Endothelial cell of umbilical vein (primary cell): ENCODE results near the gene GAL3ST2. TPM values are rescaled to one million over a fixed set of nuclear protein-coding genes. Genes with fewer than 3 reads are reported as not detected.

Experiments
- BruUV-seq: library from RNA; stranded (reverse); fragments of 400-500 nt; replicated peaks from 2 replicates; lab custom pipeline; 2021; lab: Mats Ljungman, UMichigan
- CTCF ChIA-PET: fragments of 300-600, 350-600 bp; sonication (Branson Sonifier 250); formaldehyde crosslinking; loops from one replicate; lab custom pipeline; 2021; ENCODE audit warnings: antibody characterized with exemption, inconsistent platforms; lab: Charles Lee
- POLR2A ChIA-PET: fragments of 300-600, 350-600 bp; sonication (Branson Sonifier 250); formaldehyde crosslinking; loops from one replicate; lab custom pipeline; 2021; ENCODE audit warnings: antibody characterized with exemption, inconsistent platforms; lab: Charles Lee
- DNase-seq: peaks from one replicate; pipeline ENCODE4 v3.0.0-alpha.2; 2011; ENCODE audit warnings: low read depth, low spot score
- FAIRE-seq: peaks from 2 replicates; lab custom pipeline; 2011; peaks lifted over from hg19 to GRCh38; lab: Jason Lieb, UNC
- H2AFZ ChIP-seq: 2 replicates; pipeline ENCODE4 v1.6.0; 2012; ENCODE audit warnings: low read depth, low read length, control low read depth, inconsistent platforms
- H3K27ac ChIP-seq: 2 replicates; pipeline ENCODE4 v1.5.1; 2011; ENCODE audit warnings: low read depth, mild to moderate bottlenecking, control low read depth, low read length, moderate library complexity; ENCODE audit not compliant: insufficient read depth
- H3K27me3 ChIP-seq, 2 experiments: 2 replicates each; pipeline versions ENCODE4 v1.6.0 to v1.6.1; 2011; ENCODE audit warnings: low read length in 2 of 2, mixed read lengths in 1 of 2; ENCODE audit not compliant: control insufficient read depth in 2 of 2, insufficient read depth in 2 of 2
- H3K36me3 ChIP-seq, 2 experiments: 2 replicates in 1 of 2; 3 replicates in 1 of 2; pipeline ENCODE4 v1.5.1; 2011; ENCODE audit warnings: low read length in 2 of 2, mild to moderate bottlenecking in 1 of 2, moderate library complexity in 1 of 2; ENCODE audit not compliant: control insufficient read depth in 2 of 2, insufficient read depth in 2 of 2; ENCODE audit errors: extremely low read depth in 1 of 2
- H3K4me1 ChIP-seq: 3 replicates; pipeline ENCODE4 v1.5.1; 2011; ENCODE audit warnings: mild to moderate bottlenecking, low read length; ENCODE audit not compliant: control insufficient read depth, insufficient read depth; ENCODE audit errors: extremely low read depth
- H3K4me2 ChIP-seq: 2 replicates; pipeline ENCODE4 v1.6.1; 2011; ENCODE audit warnings: low read length, control low read depth, mixed read lengths; ENCODE audit not compliant: insufficient read depth
- H3K4me3 ChIP-seq, 3 experiments: fragments of 200-600 bp in 1 of 3; sonication (generic), shearing (Covaris generic) in 1 of 3; replicated peaks in 1 of 3; 2 replicates each; pipeline ENCODE4 v1.5.1; 2011 to 2016; ENCODE audit warnings: control low read depth in 3 of 3, low read length in 3 of 3, mild to moderate bottlenecking in 2 of 3, inconsistent platforms in 1 of 3, low read depth in 1 of 3, moderate library complexity in 1 of 3; ENCODE audit not compliant: insufficient read depth in 1 of 3
- H3K79me2 ChIP-seq: 2 replicates; pipeline ENCODE4 v1.6.0; 2012; ENCODE audit warnings: low read length, inconsistent platforms; ENCODE audit not compliant: control insufficient read depth, insufficient read depth
- H3K9ac ChIP-seq: replicated peaks from 2 replicates; pipeline ENCODE3; 2011; ENCODE audit warnings: low read length, control low read depth; ENCODE audit not compliant: insufficient read depth; ENCODE audit errors: extremely low read depth
- H3K9me1 ChIP-seq: replicated peaks from 3 replicates; pipeline ENCODE4 v1.6.0; 2011; ENCODE audit warnings: mild to moderate bottlenecking, low read length; ENCODE audit not compliant: control insufficient read depth, insufficient read depth; ENCODE audit errors: extremely low read depth
- H3K9me3 ChIP-seq: replicated peaks from 2 replicates; pipeline ENCODE4 v1.5.1; 2012; ENCODE audit warnings: low read length, inconsistent platforms; ENCODE audit not compliant: control insufficient read depth, insufficient read depth
- H4K20me1 ChIP-seq: replicated peaks from 2 replicates; pipeline ENCODE3; 2011; ENCODE audit warnings: mild to moderate bottlenecking, low read length; ENCODE audit not compliant: control insufficient read depth, insufficient read depth; ENCODE audit errors: extremely low read depth
- CTCF ChIP-seq, 2 donors: IDR thresholded peaks; 1 replicate in 1 of 2; 2 replicates in 1 of 2; pipeline ENCODE4 v1.5.1; 2011; ENCODE audit warnings: low read length in 2 of 2, mild to moderate bottlenecking in 2 of 2, moderate library complexity in 2 of 2, control low read depth in 1 of 2, inconsistent platforms in 1 of 2, low read depth in 1 of 2; ENCODE audit not compliant: insufficient read depth in 1 of 2; ENCODE audit errors: extremely low read depth in 1 of 2
- EZH2 ChIP-seq: IDR thresholded peaks from 2 replicates; pipeline ENCODE4 v1.6.1; 2012; ENCODE audit warnings: borderline replicate concordance, low read depth, mild to moderate bottlenecking, moderate library complexity, low read length, inconsistent platforms; ENCODE audit not compliant: severe bottlenecking
- FOS ChIP-seq: IDR thresholded peaks from 2 replicates; pipeline ENCODE4 v1.6.1; 2011; ENCODE audit warnings: mild to moderate bottlenecking, low read length, moderate library complexity, borderline replicate concordance; ENCODE audit not compliant: insufficient read depth
- GATA2 ChIP-seq: IDR thresholded peaks from 2 replicates; pipeline ENCODE4 v1.7.0; 2011; ENCODE audit warnings: low read depth, mild to moderate bottlenecking, moderate library complexity, mixed read lengths, low read length; ENCODE audit not compliant: insufficient read length, insufficient read depth
- JUN ChIP-seq: IDR thresholded peaks from 2 replicates; pipeline ENCODE4 v1.6.1; 2011; ENCODE audit warnings: borderline replicate concordance, low read depth; ENCODE audit not compliant: insufficient read length, insufficient read depth
- MYC ChIP-seq: IDR thresholded peaks from one replicate; pipeline ENCODE4 v1.6.1; 2011; ENCODE audit warnings: mild to moderate bottlenecking, low read depth, low read length
- POLR2AphosphoS5 ChIP-seq: IDR thresholded peaks from 2 replicates; pipeline ENCODE4 v1.6.1; 2012; ENCODE audit warnings: low read depth, mild to moderate bottlenecking, control low read depth, low read length, moderate library complexity; ENCODE audit not compliant: insufficient read depth
- dilution Hi-C: fragments of 300-500 bp; cut with MboI; formaldehyde crosslinking; loops from one replicate; pipeline ENCODE4 v1.15.0; 2019; ENCODE audit warnings: low sequenced_read_pairs; ENCODE audit not compliant: extremely low pct_ligation_motif_present
- intact Hi-C: fragments of 100-400 bp; cut with micrococcal nuclease; formaldehyde crosslinking; loops from one replicate; pipeline ENCODE4 v1.10.0; 2022
- polyA plus RNA-seq, 4 experiments: library from polyadenylated mRNA; depleted of rRNA in 3 of 4; stranded (reverse) in 3 of 4; unstranded in 1 of 4; fragments of >200 nt; gene quantifications; 2 replicates each; pipeline versions ENCODE4 v1.2.1 to v1.2.3, GENCODE V29; 2011 to 2012; ENCODE audit warnings: missing spikeins in 1 of 4
- total RNA-seq: library from RNA; stranded (reverse); gene quantifications from 2 replicates; pipeline ENCODE4 v1.2.3, GENCODE V29; 2021
- TF ChIP-seq, protein P1 (sequence below): IDR thresholded peaks from 2 replicates; pipeline ENCODE4 v1.6.1; 2011; ENCODE audit not compliant: insufficient read depth, insufficient read length

The GAL3ST2 gene
- total and polyA plus RNA-seq, 2 donors (not counting 3 experiments of a cell fraction or from before 2014, with no cell fraction given), result not detected

DNA sequence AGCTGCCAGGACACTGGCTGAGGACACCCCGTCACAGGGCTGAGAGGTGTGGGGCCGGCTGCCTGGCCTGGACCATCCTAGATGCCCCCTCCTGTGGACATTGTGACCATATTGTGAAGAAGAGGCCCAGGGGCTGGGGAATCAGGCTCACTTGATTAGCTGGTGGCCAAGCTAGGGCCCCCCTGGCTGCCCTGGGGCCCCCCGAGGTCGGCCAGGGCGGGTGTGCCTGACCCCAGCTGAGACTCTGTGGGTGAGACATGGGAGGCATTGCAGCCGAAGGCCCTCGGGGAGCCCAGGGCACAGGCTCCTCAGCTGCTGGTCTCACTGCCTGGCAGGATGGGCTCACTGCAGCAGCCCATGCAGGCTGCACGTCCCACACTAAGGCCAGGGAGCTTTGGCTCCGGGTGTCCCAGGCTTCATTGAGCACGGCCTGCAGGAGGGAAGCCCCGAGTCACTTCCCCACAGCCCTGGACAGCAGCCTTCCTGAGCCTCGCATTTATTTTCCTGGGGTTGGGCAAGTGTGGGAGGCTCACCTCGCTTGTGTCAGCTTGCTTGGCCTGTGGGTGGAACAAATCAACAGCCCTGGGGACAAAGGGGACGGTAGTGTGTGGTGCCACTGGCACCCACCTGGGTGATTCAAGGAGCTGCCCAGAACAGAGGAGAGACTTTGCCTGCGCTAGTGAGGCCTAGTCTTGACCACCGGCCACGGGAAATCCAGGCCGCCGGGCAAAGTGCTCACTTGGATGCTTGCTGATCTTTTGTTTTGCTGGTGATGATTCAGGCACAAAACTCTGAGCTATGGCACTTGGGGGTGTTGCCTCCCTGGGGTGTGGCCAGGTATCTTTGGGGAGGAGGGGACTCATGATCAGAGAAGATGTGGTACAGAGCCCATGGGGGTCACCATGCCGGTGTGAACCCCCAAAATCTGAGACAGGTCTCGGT lies 1.3 kb downstream of the GAL3ST2 start:
- FAIRE-seq (no peak), DNase-seq (no peak)
- H3K79me2 ChIP-seq, result no peaks in the 10 kb centered on the region
- H3K36me3 ChIP-seq, result no peaks in the 10 kb centered on the region
- H4K20me1 ChIP-seq, result no peaks in the 10 kb centered on the region
- H3K27ac ChIP-seq, result no peak overlapping the region
- no peak overlapping the region for H2AFZ ChIP-seq
- H3K9ac ChIP-seq, result no peak overlapping the region
- ChIA-PET POLR2A (no interaction called here), CTCF (no interaction called here)
- no peak overlapping the region for H3K4me2 ChIP-seq
- H3K27me3 ChIP-seq, result no peaks in the 10 kb centered on the region
- no peaks in the 10 kb centered on the region for H3K9me1 ChIP-seq
- H3K9me3 ChIP-seq, result no peaks in the 10 kb centered on the region
- dilution Hi-C loops, result no loop called here
- no TSS peak for BruUV-seq
- H3K4me3 ChIP-seq, result no peak overlapping the region
- intact Hi-C loops, result no loop called here
- H3K4me1 ChIP-seq, result peaks cover 3% of the 10 kb centered on the region
- TF ChIP-seq POLR2AphosphoS5 (no peak), JUN (no peak), CTCF (IDR thresholded peaks at IDR 0.05; ENCODE audit: extremely low read depth in 1 of 2, insufficient read depth in 1 of 2, low read depth in 1 of 2, low read length in 2 of 2) (no peak), GATA2 (no peak), MYC (no peak), EZH2 (no peak), FOS (no peak)
- TF ChIP-seq, protein P1, sequence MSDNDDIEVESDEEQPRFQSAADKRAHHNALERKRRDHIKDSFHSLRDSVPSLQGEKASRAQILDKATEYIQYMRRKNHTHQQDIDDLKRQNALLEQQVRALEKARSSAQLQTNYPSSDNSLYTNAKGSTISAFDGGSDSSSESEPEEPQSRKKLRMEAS, result no peak
